Measurements from ENCODE around the gene TXNL4B. TPM values are rescaled to one million over a fixed set of nuclear protein-coding genes. Genes with fewer than 3 reads are reported as not detected.
"Not testable (repeated sequence)": the region's sequence is repeated elsewhere in the genome, so short reads cannot be mapped to it uniquely, and the experiment has no call there.

The TXNL4B gene
- total and polyA plus RNA-seq, 2 experiments from 2014 or later: 3.6 to 5.1 TPM

DNA sequence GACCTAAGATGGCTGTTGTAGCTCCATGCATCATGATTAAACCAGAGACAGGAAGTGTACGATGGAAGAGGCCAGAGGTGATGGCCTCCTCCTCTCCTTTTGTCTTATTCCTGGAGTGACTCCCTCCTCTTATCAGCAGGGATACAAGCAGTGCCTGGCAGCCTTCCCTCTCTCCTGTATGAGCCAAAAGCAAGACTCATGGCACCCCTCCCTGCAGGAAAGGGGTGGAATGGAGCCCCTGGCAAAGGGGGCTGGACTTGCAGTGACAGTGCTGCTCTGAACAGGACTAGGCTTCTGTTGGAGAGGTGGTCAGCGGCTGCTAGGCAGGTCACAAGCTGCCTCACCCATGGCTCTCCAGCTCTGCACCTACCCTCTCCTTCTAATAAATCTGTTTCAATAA lies 8.4 kb downstream of the TXNL4B start:
- TF ChIP-seq, protein P1, sequence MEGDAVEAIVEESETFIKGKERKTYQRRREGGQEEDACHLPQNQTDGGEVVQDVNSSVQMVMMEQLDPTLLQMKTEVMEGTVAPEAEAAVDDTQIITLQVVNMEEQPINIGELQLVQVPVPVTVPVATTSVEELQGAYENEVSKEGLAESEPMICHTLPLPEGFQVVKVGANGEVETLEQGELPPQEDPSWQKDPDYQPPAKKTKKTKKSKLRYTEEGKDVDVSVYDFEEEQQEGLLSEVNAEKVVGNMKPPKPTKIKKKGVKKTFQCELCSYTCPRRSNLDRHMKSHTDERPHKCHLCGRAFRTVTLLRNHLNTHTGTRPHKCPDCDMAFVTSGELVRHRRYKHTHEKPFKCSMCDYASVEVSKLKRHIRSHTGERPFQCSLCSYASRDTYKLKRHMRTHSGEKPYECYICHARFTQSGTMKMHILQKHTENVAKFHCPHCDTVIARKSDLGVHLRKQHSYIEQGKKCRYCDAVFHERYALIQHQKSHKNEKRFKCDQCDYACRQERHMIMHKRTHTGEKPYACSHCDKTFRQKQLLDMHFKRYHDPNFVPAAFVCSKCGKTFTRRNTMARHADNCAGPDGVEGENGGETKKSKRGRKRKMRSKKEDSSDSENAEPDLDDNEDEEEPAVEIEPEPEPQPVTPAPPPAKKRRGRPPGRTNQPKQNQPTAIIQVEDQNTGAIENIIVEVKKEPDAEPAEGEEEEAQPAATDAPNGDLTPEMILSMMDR (IDR thresholded peaks at IDR 0.05; ENCODE audit: low read depth, low read length): no peak
- Histone ChIP-seq H3K4me3 (no peak overlapping the region), H3K9me3 (ENCODE audit: low read depth) (no peaks in the 10 kb centered on the region), H3K36me3 (peaks cover 6% of the 10 kb centered on the region), H3K27me3 (peaks cover under 1% of the 10 kb centered on the region), H3K4me1 (ENCODE audit: low read depth) (no peaks in the 10 kb centered on the region), H3K27ac (no peak overlapping the region)
- DNase-seq (ENCODE audit: low read depth in 1 of 2, low spot score in 1 of 2): peak in 1 of 2 donors; percentile 24

- DNase-seq (ENCODE audit: low read depth in 1 of 2, low spot score in 1 of 2): no peak
- H3K4me3 ChIP-seq: no peak overlapping the region
- H3K27ac ChIP-seq: no peak overlapping the region
- peaks cover 6% of the 10 kb centered on the region for H3K36me3 ChIP-seq
- H3K27me3 ChIP-seq: no peaks in the 10 kb centered on the region
- no peaks in the 10 kb centered on the region for H3K9me3 ChIP-seq (ENCODE audit: low read depth)
- TF ChIP-seq, protein P1 (IDR thresholded peaks at IDR 0.05; ENCODE audit: low read depth, low read length): no peak
- no peaks in the 10 kb centered on the region for H3K4me1 ChIP-seq (ENCODE audit: low read depth)
These were observed 9.0 kb downstream of the TXNL4B start for GRCh38 chr16:72084445-72084844.

DNA sequence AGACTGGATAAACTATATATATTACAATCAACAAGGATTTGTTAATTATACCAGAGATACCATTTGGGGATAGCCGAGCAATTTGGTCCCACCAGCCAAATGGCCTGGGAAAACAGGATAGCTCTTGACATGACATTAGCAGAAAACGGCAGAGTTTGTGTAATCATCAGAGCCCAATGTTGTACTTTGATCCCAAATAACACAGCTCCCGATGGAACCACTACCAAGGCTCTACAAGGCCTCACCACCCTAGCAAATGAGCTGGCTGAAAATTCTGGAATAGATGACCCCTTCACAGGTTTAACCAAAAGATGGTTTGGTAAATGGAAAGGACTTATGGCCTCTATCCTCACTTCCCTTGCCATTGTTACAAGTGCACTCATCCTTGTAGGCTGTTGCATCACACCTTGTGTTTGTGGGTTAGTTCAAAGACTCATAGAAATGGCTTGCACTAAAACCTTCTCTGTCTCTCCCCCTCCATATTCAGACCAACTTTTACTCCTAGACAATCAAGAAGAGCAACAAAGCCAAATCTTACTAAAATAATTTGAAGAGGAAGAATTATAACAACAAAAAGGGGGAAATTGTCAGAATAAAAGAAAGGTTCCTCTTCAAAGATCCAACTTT lies 9.5 kb downstream of the TXNL4B start:
- no peak overlapping the region for H3K27ac ChIP-seq
- no peaks in the 10 kb centered on the region for H3K27me3 ChIP-seq
- no peak overlapping the region for H3K4me3 ChIP-seq
- no peaks in the 10 kb centered on the region for H3K4me1 ChIP-seq (ENCODE audit: low read depth)
- H3K9me3 ChIP-seq (ENCODE audit: low read depth): no peaks in the 10 kb centered on the region
- peaks cover 6% of the 10 kb centered on the region for H3K36me3 ChIP-seq
- TF ChIP-seq, protein P1 (IDR thresholded peaks at IDR 0.05; ENCODE audit: low read depth, low read length): no peak
- DNase-seq (ENCODE audit: low read depth in 1 of 2, low spot score in 1 of 2): no peak

- not testable (repeated sequence) for H3K4me3 ChIP-seq; H3K27ac ChIP-seq; H3K36me3 ChIP-seq; H3K4me1 ChIP-seq (ENCODE audit: low read depth); H3K27me3 ChIP-seq; H3K9me3 ChIP-seq (ENCODE audit: low read depth); DNase-seq (ENCODE audit: low read depth in 1 of 2, low spot score in 1 of 2)
These were observed 16.3 kb downstream of the TXNL4B start for GRCh38 chr16:72076991-72077706.

GRCh38 chr16:72075067-72075466 lies 18.4 kb downstream of the TXNL4B start:
- H3K9me3 ChIP-seq (ENCODE audit: low read depth); DNase-seq (ENCODE audit: low read depth in 1 of 2, low spot score in 1 of 2); H3K4me1 ChIP-seq (ENCODE audit: low read depth); H3K36me3 ChIP-seq; H3K27me3 ChIP-seq; H3K4me3 ChIP-seq; H3K27ac ChIP-seq: not testable (repeated sequence)

DNA sequence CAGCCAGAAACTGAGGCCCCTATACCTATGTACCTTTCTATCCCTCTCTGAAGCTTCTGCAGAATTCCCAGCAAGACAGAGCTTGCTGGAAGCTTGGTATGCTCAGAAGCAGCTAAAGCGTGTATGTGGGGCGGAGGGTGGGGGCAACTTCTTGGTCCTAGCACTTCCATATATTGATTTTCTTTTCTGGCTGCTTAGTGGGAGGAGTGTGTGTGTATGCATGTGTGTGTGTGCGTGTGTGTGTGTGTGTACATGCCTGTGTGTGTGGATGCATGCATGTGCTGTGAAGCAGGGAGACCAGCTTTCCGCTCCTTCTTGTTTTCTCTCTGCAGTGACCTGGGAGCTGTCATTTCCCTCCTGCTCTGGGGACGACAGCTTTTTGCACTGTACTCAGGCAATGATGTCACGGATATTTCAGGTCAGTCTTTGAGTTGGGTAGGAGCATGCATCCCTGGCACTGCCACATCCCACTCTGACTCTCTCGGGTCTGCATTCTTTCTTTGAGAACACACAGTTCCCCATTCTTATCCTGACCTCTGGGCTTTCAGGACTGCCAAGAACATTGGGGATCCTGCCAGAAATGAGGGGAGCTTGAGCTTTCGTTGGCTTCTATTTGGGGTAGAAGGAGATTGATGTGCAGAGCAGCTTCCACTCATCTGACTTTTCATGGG lies 19.7 kb downstream of the TXNL4B start:
- H3K4me1 ChIP-seq (ENCODE audit: low read depth): peaks cover 3% of the 10 kb centered on the region
- no peaks in the 10 kb centered on the region for H3K36me3 ChIP-seq
- TF ChIP-seq, protein P1 (IDR thresholded peaks at IDR 0.05; ENCODE audit: low read depth, low read length): no peak
- H3K27me3 ChIP-seq: no peaks in the 10 kb centered on the region
- no peaks in the 10 kb centered on the region for H3K9me3 ChIP-seq (ENCODE audit: low read depth)
- no peak overlapping the region for H3K4me3 ChIP-seq
- no peak overlapping the region for H3K27ac ChIP-seq
- DNase-seq (ENCODE audit: low read depth in 1 of 2, low spot score in 1 of 2): peak in 1 of 2 donors; percentile 66
